Lung (tissue), 12 donors: Measurements from ENCODE around the gene KCNMA1. TPM values are rescaled to one million over a fixed set of nuclear protein-coding genes. Genes with fewer than 3 reads are reported as not detected.
"Not testable (repeated sequence)": the region's sequence is repeated elsewhere in the genome, so short reads cannot be mapped to it uniquely, and the experiment has no call there.

Source experiments
- ATAC-seq: fragments of 200-7000 bp; cut with Tn5 transposase; one replicate; pipeline ENCODE4 v1.9.1; 2020; ENCODE audit warnings: moderate number of reproducible peaks; ENCODE audit not compliant: insufficient read depth, low FRiP score
- DNase-seq, 3 donors: peaks; one replicate each; pipeline ENCODE4 v3.0.0-alpha.2; 2013 to 2017
- H3K27ac ChIP-seq, 2 donors: one replicate each; pipeline ENCODE4 v1.5.1; 2013; ENCODE audit warnings: mild to moderate bottlenecking in 2 of 2, moderate library complexity in 2 of 2, control low read depth in 1 of 2, inconsistent platforms in 1 of 2, low read depth in 1 of 2, low read length in 1 of 2
- H3K27me3 ChIP-seq, 3 donors: one replicate each; pipeline ENCODE4 v1.5.1; 2013; ENCODE audit warnings: low read length in 2 of 3; ENCODE audit not compliant: control insufficient read depth in 3 of 3, insufficient read depth in 3 of 3
- H3K36me3 ChIP-seq, 4 donors: one replicate each; pipeline ENCODE4 v1.5.1; 2013; ENCODE audit warnings: low read length in 4 of 4, mild to moderate bottlenecking in 1 of 4, moderate library complexity in 1 of 4; ENCODE audit not compliant: control insufficient read depth in 4 of 4, insufficient read depth in 4 of 4
- H3K4me1 ChIP-seq, 5 donors: one replicate each; pipeline ENCODE4 v1.5.1; 2013; ENCODE audit warnings: low read length in 5 of 5, mild to moderate bottlenecking in 2 of 5, moderate library complexity in 1 of 5; ENCODE audit not compliant: control insufficient read depth in 5 of 5, insufficient read depth in 5 of 5
- H3K4me3 ChIP-seq: one replicate; pipeline ENCODE4 v1.5.1; 2013; ENCODE audit warnings: mild to moderate bottlenecking, control low read depth, moderate library complexity
- H3K9ac ChIP-seq, 2 donors: one replicate each; pipeline ENCODE4 v1.5.1; 2013; ENCODE audit warnings: low read length in 2 of 2, control low read depth in 1 of 2; ENCODE audit not compliant: insufficient read depth in 1 of 2
- H3K9me3 ChIP-seq, 4 donors: one replicate each; pipeline ENCODE4 v1.5.1; 2013; ENCODE audit warnings: low read length in 3 of 4, mild to moderate bottlenecking in 1 of 4, moderate library complexity in 1 of 4; ENCODE audit not compliant: control insufficient read depth in 4 of 4, insufficient read depth in 3 of 4
- WGBS, 2 donors: extraction: QIAGEN DNeasy Blood & Tissue Kit; methylation state at CpG; one replicate each; pipeline ENCODE4 v1.1.7; 2013; 5-methylcytosine and 5-hydroxymethylcytosine counted together
- polyA plus RNA-seq, 2 donors: library from polyadenylated mRNA; stranded (reverse); fragments of 200-250 nt; gene quantifications; one replicate each; pipeline ENCODE4 v1.2.1, GENCODE V29; 2013
- total RNA-seq, 2 donors: library from RNA; depleted of rRNA in 1 of 2; stranded (reverse); fragments of >200 nt in 1 of 2; gene quantifications; one replicate each; pipeline ENCODE4 v1.2.1, GENCODE V29; 2014 to 2021
- TF ChIP-seq, protein P1 (sequence below): IDR thresholded peaks from 2 replicates; pipeline ENCODE4 v1.5.1; 2012; ENCODE audit warnings: mild to moderate bottlenecking; ENCODE audit errors: control extremely low read depth, extremely low read depth
- donor health status: control.
- donor health status: control.
- donor health status: Bipolar disorder and iron deficiency.
- donor health status: healthy.
- donor health status: DM: yes; HTN: yes; CAD: no.

KCNMA1 gene
- total and polyA plus RNA-seq, 4 donors, result 3.8 to 13.0 (median 5.5) TPM

DNA sequence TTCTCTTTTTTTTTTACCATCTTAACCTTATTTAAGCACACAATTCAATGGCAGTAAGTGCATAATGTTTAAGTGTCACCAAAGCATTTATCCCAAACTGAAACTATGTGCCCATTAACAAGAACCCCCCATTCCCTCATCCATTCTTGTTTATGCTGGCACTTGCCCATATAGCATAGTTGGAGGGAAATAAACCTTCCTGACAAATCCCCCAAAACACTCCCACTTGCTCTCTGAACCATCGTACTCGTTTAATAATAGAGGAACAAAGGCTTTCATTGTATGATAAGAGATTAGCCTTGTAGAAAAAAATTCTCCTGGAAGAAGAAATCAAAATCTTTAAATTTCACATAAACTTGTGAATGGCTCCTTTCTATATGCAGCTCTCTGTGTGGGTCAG is 26.4 kb upstream of the KCNMA1 start:
- DNase-seq (no peak), ATAC-seq (no peak)
- no peaks in the 10 kb centered on the region for H3K36me3 ChIP-seq
- H3K27ac ChIP-seq, result no peak overlapping the region
- whole genome bisulfite sequencing, 2 donors, result 46 to 61% methylated on average over 2 of the region's 2 CpGs
- peaks cover 0 to 1% (median 0%) of the 10 kb centered on the region in 4 donors for H3K9me3 ChIP-seq
- H3K27me3 ChIP-seq, result peaks cover 0 to 4% (median 3%) of the 10 kb centered on the region in 3 donors
- no peak overlapping the region for H3K9ac ChIP-seq
- no peaks in the 10 kb centered on the region for H3K4me1 ChIP-seq
- TF ChIP-seq, protein P1, sequence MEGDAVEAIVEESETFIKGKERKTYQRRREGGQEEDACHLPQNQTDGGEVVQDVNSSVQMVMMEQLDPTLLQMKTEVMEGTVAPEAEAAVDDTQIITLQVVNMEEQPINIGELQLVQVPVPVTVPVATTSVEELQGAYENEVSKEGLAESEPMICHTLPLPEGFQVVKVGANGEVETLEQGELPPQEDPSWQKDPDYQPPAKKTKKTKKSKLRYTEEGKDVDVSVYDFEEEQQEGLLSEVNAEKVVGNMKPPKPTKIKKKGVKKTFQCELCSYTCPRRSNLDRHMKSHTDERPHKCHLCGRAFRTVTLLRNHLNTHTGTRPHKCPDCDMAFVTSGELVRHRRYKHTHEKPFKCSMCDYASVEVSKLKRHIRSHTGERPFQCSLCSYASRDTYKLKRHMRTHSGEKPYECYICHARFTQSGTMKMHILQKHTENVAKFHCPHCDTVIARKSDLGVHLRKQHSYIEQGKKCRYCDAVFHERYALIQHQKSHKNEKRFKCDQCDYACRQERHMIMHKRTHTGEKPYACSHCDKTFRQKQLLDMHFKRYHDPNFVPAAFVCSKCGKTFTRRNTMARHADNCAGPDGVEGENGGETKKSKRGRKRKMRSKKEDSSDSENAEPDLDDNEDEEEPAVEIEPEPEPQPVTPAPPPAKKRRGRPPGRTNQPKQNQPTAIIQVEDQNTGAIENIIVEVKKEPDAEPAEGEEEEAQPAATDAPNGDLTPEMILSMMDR, result no peak
- no peak overlapping the region for H3K4me3 ChIP-seq

DNA sequence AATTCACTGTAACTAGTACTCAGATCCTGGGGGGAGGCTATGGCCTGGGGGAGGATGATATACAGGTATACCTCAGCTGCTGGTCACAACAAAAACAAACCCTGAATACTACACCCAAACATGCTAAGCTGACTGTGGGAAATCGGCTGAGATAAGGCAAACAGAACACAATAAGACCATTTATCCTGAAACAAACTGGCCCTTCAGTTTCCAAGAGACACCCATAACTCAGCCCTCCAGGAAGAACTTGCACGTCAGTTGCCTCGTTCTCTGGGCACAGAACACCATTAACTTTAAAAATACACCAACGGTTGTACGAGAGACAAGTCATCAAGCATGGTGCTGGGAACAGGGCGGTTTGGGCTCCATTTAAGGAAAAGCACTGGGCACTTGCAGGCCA is 24.1 kb upstream of the KCNMA1 start:
- 61 to 65% methylated on average over 6 of the region's 6 CpGs for WGBS, 2 donors
- TF ChIP-seq, protein P1, result no peak
- ATAC-seq, result no peak

DNA sequence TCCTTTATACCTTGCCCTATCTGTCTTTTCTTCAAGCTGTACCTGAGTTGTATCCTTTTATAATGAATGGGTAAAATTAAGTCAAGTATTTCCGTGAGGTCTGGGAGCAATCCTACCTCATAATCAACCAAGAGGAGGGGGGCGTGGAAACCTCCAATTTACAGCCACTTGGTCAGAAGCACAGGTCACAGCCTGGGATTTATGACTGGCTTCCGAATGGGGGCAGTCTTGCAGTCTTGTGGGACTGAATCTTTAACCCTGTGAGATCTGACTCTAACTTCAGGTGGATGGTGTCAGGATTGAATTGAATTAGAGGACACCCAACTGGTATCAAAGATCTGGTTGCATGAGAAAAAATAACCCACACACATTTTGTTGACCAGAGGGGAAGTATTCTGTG is 23.5 kb upstream of the KCNMA1 start:
- H3K27ac ChIP-seq, result no peak overlapping the region
- H3K9ac ChIP-seq, result no peak overlapping the region
- H3K4me3 ChIP-seq, result no peak overlapping the region
- H3K4me1 ChIP-seq, result no peaks in the 10 kb centered on the region
- no peaks in the 10 kb centered on the region for H3K36me3 ChIP-seq
- WGBS, 2 donors, result 59 to 63% methylated on average over 3 of the region's 3 CpGs
- DNase-seq (no peak), ATAC-seq (no peak)
- TF ChIP-seq, protein P1, result no peak
- peaks cover 0 to 6% (median 3%) of the 10 kb centered on the region in 3 donors for H3K27me3 ChIP-seq
- H3K9me3 ChIP-seq, result peaks cover 0 to 2% (median 0%) of the 10 kb centered on the region in 4 donors

More for the DNA sequence above, 24.1 kb upstream of the KCNMA1 start:
- DNase-seq, result no peak
- Histone ChIP-seq H3K4me3 (no peak overlapping the region), H3K27me3 (peaks cover 0 to 6% (median 3%) of the 10 kb centered on the region in 3 donors), H3K36me3 (no peaks in the 10 kb centered on the region), H3K9me3 (peaks cover 0 to 2% (median 0%) of the 10 kb centered on the region in 4 donors), H3K9ac (no peak overlapping the region), H3K27ac (no peak overlapping the region), H3K4me1 (no peaks in the 10 kb centered on the region)

DNA sequence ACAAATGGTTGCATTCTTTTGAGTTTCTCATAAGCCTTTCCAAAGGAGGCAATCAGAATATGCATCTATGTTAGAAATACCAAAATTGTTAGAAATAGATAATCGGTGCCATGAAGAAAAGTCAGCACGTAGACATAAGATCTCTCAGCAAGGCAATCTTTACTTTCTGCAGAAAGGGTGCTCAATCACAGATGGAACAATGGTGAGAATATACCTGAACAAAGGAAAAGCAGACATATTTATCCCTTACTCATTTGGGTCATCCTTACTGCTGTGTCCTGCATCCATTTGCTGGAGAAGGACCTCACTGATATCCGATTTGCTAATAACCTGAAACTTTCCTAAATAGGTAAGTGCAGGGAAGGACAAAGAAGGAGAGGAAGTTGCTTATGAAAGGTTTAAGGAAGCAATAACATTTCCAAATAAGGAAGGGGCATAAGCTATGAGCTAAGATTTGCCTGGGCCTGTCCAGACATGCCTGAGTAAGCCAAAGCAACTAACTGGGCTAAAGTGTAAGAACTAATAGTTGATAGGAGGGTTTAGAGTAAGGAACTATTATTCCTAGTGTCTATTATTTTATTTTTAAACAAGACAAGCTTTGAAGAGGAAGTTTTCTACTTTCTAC is 21.6 kb upstream of the KCNMA1 start:
- 92 to 93% methylated on average over 3 of the region's 3 CpGs for WGBS, 2 donors
- H3K9me3 ChIP-seq, H3K9ac ChIP-seq, ATAC-seq, H3K27ac ChIP-seq, DNase-seq, H3K36me3 ChIP-seq, H3K4me1 ChIP-seq, H3K27me3 ChIP-seq, H3K4me3 ChIP-seq: not testable (repeated sequence)
